NB4 (cell line): ENCODE measurements around the gene ZNF577.
A peak's percentile ranks its signal among the peaks of the same experiment; 100 is the strongest.

ENCODE experiments used
- DNase-seq: peaks from one replicate; pipeline ENCODE4 v3.0.0; 2010; ENCODE audit warnings: low read depth
- H3K4me3 ChIP-seq: one replicate; pipeline ENCODE4 v1.5.1; 2011; ENCODE audit warnings: mild to moderate bottlenecking, low read depth, low read length, moderate library complexity
- MYC ChIP-seq: IDR thresholded peaks from 2 replicates; pipeline ENCODE4 v1.6.1; 2011; ENCODE audit warnings: low read depth, low read length
- POLR2A ChIP-seq: IDR thresholded peaks from 2 replicates; pipeline ENCODE4 v1.6.1; 2011; ENCODE audit warnings: mild to moderate bottlenecking; ENCODE audit not compliant: insufficient read length; ENCODE audit errors: extremely low read depth
- TF ChIP-seq, protein P1 (sequence below): IDR thresholded peaks from one replicate; pipeline ENCODE4 v1.5.1; 2012; ENCODE audit warnings: low read depth, low read length
- TF ChIP-seq, protein P2 (sequence below): IDR thresholded peaks from 2 replicates; pipeline ENCODE4 v1.6.1; 2011; ENCODE audit warnings: low read depth, low read length

The ZNF577 gene

DNA sequence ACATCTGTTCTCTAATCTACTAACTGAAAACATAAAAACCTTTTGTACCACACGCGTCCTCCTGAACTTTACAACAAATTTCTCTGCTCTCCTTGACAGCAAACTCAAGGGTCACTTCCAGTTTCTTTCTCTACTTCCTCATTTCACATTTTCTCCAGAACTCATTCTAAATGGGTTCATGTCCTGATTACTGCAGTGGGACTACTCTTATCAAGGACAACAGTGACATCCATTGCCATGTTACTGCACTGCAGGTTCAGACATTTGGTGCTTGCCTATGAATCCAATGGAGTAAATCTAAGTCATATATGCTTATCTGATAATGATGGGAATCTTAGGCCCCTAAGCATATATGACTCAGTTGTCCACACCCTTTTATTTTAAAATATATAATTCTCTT lies 57.5 kb downstream of the ZNF577 start:
- DNase-seq = peak; percentile 85
- no peak for TF ChIP-seq MYC
- TF ChIP-seq, protein P1, sequence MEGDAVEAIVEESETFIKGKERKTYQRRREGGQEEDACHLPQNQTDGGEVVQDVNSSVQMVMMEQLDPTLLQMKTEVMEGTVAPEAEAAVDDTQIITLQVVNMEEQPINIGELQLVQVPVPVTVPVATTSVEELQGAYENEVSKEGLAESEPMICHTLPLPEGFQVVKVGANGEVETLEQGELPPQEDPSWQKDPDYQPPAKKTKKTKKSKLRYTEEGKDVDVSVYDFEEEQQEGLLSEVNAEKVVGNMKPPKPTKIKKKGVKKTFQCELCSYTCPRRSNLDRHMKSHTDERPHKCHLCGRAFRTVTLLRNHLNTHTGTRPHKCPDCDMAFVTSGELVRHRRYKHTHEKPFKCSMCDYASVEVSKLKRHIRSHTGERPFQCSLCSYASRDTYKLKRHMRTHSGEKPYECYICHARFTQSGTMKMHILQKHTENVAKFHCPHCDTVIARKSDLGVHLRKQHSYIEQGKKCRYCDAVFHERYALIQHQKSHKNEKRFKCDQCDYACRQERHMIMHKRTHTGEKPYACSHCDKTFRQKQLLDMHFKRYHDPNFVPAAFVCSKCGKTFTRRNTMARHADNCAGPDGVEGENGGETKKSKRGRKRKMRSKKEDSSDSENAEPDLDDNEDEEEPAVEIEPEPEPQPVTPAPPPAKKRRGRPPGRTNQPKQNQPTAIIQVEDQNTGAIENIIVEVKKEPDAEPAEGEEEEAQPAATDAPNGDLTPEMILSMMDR = peak; percentile 63
- no peak overlapping the region for H3K4me3 ChIP-seq

DNA sequence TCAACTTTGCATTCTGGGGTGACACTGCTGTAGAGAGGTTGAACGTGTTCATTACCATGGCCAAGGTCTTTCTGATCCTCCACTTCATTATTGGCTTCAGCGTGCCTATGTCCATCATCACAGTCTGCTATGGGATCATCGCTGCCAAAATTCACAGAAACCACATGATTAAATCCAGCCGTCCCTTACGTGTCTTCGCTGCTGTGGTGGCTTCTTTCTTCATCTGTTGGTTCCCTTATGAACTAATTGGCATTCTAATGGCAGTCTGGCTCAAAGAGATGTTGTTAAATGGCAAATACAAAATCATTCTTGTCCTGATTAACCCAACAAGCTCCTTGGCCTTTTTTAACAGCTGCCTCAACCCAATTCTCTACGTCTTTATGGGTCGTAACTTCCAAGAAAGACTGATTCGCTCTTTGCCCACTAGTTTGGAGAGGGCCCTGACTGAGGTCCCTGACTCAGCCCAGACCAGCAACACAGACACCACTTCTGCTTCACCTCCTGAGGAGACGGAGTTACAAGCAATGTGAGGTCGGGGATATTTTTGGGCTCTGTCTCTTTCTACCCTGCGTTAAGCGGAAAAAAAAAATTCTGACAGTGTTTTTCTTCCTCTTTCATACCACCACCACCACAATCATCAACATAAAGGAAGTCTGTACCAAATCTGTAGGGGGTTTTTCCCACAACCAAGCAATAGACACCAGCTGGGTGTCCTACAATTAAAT lies 63.3 kb downstream of the ZNF577 start:
- DNase-seq = peak; percentile 91
- no peak overlapping the region for H3K4me3 ChIP-seq
- TF ChIP-seq, protein P2, sequence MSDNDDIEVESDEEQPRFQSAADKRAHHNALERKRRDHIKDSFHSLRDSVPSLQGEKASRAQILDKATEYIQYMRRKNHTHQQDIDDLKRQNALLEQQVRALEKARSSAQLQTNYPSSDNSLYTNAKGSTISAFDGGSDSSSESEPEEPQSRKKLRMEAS = no peak
- TF ChIP-seq POLR2A = no peak
- TF ChIP-seq, protein P1 = no peak
- no peak for TF ChIP-seq MYC

DNA sequence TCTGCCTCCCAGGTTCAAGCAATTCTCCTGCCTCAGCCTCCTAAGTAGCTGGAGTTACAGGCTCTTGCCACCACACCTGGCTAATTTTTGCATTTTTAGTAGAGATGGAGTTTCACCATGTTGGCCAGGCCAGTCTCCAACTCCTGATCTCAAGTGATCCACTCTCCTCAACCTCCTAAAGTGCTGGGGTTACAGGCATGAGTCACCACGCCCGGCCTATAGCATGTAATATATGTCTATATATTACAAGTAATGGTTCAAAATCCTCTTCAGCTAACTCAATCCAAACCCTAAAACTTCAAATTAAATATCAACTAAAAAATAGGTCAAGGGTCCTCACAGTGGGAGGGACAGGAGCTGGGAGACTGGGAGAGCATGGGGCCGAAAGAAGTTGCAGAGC lies 64.8 kb downstream of the ZNF577 start:
- TF ChIP-seq POLR2A (no peak), MYC (no peak)
- TF ChIP-seq, protein P2 = no peak
- TF ChIP-seq, protein P1 = no peak
- DNase-seq = peak; percentile 44
- no peak overlapping the region for H3K4me3 ChIP-seq

DNA sequence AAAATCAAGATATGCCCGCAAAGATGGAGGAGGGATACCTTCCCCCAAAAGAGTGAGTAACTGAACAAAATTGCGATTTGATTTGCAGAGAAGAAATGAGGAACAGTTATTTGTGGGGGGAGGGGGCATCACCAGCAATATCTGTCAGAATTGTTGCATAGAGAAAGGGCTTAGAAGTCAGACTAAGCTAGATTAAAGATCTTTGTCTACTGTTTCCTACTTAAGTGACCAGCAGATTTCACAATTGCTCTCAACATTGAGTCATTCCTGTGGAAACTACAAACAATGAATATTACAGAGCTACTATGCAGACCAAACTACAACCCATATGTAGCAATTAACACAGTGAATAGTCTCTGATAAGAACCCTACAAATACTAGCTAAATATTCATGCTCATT lies 65.4 kb downstream of the ZNF577 start:
- H3K4me3 ChIP-seq = no peak overlapping the region
- TF ChIP-seq, protein P1 = no peak
- TF ChIP-seq, protein P2 = no peak
- TF ChIP-seq MYC (no peak), POLR2A (no peak)
- peak; percentile 95 for DNase-seq

DNA sequence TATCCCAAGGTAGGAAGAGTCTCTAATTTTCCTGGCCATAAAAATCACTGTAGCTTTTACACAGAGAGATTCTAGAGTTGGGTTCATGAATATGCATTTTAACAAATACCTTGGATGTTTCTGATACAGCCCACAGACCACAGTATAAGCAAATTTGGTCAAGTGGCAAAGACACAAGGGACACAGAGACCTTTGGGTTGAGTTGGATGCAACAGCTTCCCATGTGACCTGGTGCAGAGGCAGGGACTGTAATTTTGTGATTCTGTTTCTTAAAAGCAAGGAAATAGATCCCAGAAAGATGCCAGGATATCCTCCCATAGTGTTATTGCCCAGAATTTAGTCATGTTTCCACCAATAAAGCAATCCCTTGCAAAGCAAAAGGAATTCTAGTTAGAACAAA lies 65.8 kb downstream of the ZNF577 start:
- TF ChIP-seq, protein P1 = no peak
- TF ChIP-seq MYC (no peak), POLR2A (no peak)
- TF ChIP-seq, protein P2 = no peak
- no peak overlapping the region for H3K4me3 ChIP-seq
- no peak for DNase-seq

DNA sequence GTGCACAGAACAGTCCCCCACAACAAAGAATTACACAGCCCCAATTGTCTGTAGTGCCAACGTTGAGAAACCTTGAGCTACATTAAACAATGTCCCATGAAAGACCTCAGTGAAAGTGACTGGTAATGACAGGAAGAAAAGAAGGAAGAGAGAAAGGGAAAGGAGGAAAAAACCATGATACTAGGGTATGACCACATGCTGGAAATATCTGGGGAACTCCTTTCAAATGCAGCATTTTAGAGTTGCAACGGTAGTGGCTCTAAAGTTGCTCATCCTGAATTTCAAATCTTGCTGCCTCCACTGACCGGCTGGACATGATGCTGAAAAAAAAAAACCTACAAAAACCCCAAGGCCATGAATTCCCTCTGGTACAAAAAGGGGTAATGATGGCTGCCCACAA lies 66.3 kb downstream of the ZNF577 start:
- TF ChIP-seq, protein P1 = no peak
- TF ChIP-seq POLR2A = no peak
- TF ChIP-seq MYC = no peak
- TF ChIP-seq, protein P2 = no peak
- no peak overlapping the region for H3K4me3 ChIP-seq
- no peak for DNase-seq
